Keratinocyte (primary cell): ENCODE measurements around the gene RNASE13. TPM values are rescaled to one million over a fixed set of nuclear protein-coding genes. Genes with fewer than 3 reads are reported as not detected.

Experiments
- DNase-seq: peaks from one replicate; pipeline ENCODE4 v3.0.0-alpha.2; 2011; ENCODE audit warnings: low read depth, missing footprints, low spot score
- FAIRE-seq: peaks from 2 replicates; lab custom pipeline; 2011; peaks lifted over from hg19 to GRCh38; lab: Jason Lieb, UNC
- H2AFZ ChIP-seq: 2 replicates; pipeline ENCODE4 v1.6.0; 2012; ENCODE audit warnings: low read length, control low read depth, inconsistent platforms; ENCODE audit not compliant: control insufficient read depth
- H3K27ac ChIP-seq: 2 replicates; pipeline ENCODE4 v1.5.1; 2011; ENCODE audit warnings: low read length; ENCODE audit not compliant: control insufficient read depth, insufficient read depth
- H3K27me3 ChIP-seq: 3 replicates; pipeline ENCODE4 v1.6.0; 2011; ENCODE audit warnings: low read length; ENCODE audit not compliant: control insufficient read depth, insufficient read depth; ENCODE audit errors: extremely low read depth
- H3K36me3 ChIP-seq, 2 experiments: 2 replicates in 1 of 2; 3 replicates in 1 of 2; pipeline ENCODE4 v1.5.1; 2011; ENCODE audit warnings: low read length in 2 of 2, mild to moderate bottlenecking in 1 of 2; ENCODE audit not compliant: control insufficient read depth in 2 of 2, insufficient read depth in 2 of 2; ENCODE audit errors: extremely low read depth in 1 of 2
- H3K4me1 ChIP-seq: 3 replicates; pipeline ENCODE4 v1.5.1; 2011; ENCODE audit warnings: low read length; ENCODE audit not compliant: control insufficient read depth, insufficient read depth; ENCODE audit errors: extremely low read depth
- H3K4me2 ChIP-seq: 3 replicates; pipeline ENCODE4 v1.6.0; 2011; ENCODE audit warnings: low read depth, low read length; ENCODE audit not compliant: control insufficient read depth, insufficient read depth; ENCODE audit errors: extremely low read depth
- H3K4me3 ChIP-seq, 3 experiments: fragments of 200-600 bp in 1 of 3; sonication (generic) in 1 of 3; 2 replicates in 2 of 3; 3 replicates in 1 of 3; pipeline ENCODE4 v1.5.1; 2011 to 2016; ENCODE audit warnings: low read length in 3 of 3, mild to moderate bottlenecking in 3 of 3, control low read depth in 2 of 3, inconsistent platforms in 1 of 3, low read depth in 1 of 3, mixed read lengths in 1 of 3, mixed run types in 1 of 3, moderate library complexity in 1 of 3; ENCODE audit not compliant: control insufficient read depth in 2 of 3, insufficient read depth in 2 of 3; ENCODE audit errors: extremely low read depth in 1 of 3
- H3K79me2 ChIP-seq: 2 replicates; pipeline ENCODE4 v1.6.0; 2012; ENCODE audit warnings: low read length; ENCODE audit not compliant: control insufficient read depth, insufficient read depth
- H3K9ac ChIP-seq: 3 replicates; pipeline ENCODE4 v1.6.0; 2011; ENCODE audit warnings: low read length; ENCODE audit not compliant: control insufficient read depth, insufficient read depth; ENCODE audit errors: extremely low read depth
- H3K9me1 ChIP-seq: 3 replicates; pipeline ENCODE4 v1.6.0; 2011; ENCODE audit warnings: low read length; ENCODE audit not compliant: control insufficient read depth, insufficient read depth; ENCODE audit errors: extremely low read depth
- H3K9me3 ChIP-seq: 2 replicates; pipeline ENCODE4 v1.5.1; 2012; ENCODE audit warnings: low read depth, low read length; ENCODE audit not compliant: control insufficient read depth
- H4K20me1 ChIP-seq: 3 replicates; pipeline ENCODE4 v1.6.0; 2011; ENCODE audit warnings: low read length; ENCODE audit not compliant: control insufficient read depth, insufficient read depth; ENCODE audit errors: extremely low read depth
- CTCF ChIP-seq, 3 experiments: IDR thresholded peaks in 1 of 3; conservative IDR thresholded peaks in 1 of 3; optimal IDR thresholded peaks in 1 of 3; 2 replicates in 2 of 3; 3 replicates in 1 of 3; pipeline versions ENCODE3 to v1.5.1; 2011; ENCODE audit warnings: low read length in 3 of 3, mild to moderate bottlenecking in 3 of 3, moderate library complexity in 2 of 3, control low read depth in 1 of 3, inconsistent platforms in 1 of 3; ENCODE audit not compliant: insufficient read depth in 2 of 3; ENCODE audit errors: extremely low read depth in 1 of 3
- EZH2 ChIP-seq: IDR thresholded peaks from one replicate; pipeline ENCODE4 v1.6.1; 2012; ENCODE audit warnings: inconsistent platforms, mild to moderate bottlenecking, low read length, moderate library complexity
- dilution Hi-C: fragments of 300-500 bp; cut with MboI; formaldehyde crosslinking; loops from one replicate; pipeline ENCODE4 v1.7.0; 2020; ENCODE audit warnings: low sequenced_read_pairs; ENCODE audit not compliant: extremely low pct_ligation_motif_present
- polyA plus RNA-seq, 5 experiments: library from polyadenylated mRNA; depleted of rRNA in 3 of 5; stranded (reverse) in 3 of 5; stranded (forward) in 1 of 5; unstranded in 1 of 5; fragments of >200 nt; gene quantifications; 1 replicate in 1 of 5; 2 replicates in 3 of 5; 3 replicates in 1 of 5; pipeline versions ENCODE4 v1.2.1 to v1.2.3, GENCODE V29; 2011 to 2012; ENCODE audit warnings: missing spikeins in 2 of 5, low read depth in 1 of 5, low replicate concordance in 1 of 5

RNASE13 gene
- polyA plus RNA-seq, 1 donor (not counting 4 experiments of a cell fraction or from before 2014, with no cell fraction given), result not detected

- no peak overlapping the region for H3K4me3 ChIP-seq
- no peaks in the 10 kb centered on the region for H3K9me1 ChIP-seq
- no peaks in the 10 kb centered on the region for H3K9me3 ChIP-seq
- no peaks in the 10 kb centered on the region for H3K27me3 ChIP-seq
- H3K4me1 ChIP-seq, result peaks cover 32% of the 10 kb centered on the region
- no peaks in the 10 kb centered on the region for H4K20me1 ChIP-seq
- H3K36me3 ChIP-seq, result no peaks in the 10 kb centered on the region
- no peak overlapping the region for H3K9ac ChIP-seq
- TF ChIP-seq CTCF (optimal IDR thresholded peaks at IDR 0.05 in 1 of 3, IDR thresholded peaks at IDR 0.05 in 1 of 3, conservative IDR thresholded peaks at IDR 0.05 in 1 of 3; ENCODE audit: extremely low read depth in 1 of 3, insufficient read depth in 2 of 3, low read length in 3 of 3) (no peak), EZH2 (no peak)
- DNase-seq (no peak), FAIRE-seq (no peak)
- no peak overlapping the region for H2AFZ ChIP-seq
- H3K27ac ChIP-seq, result no peak overlapping the region
- no peaks in the 10 kb centered on the region for H3K79me2 ChIP-seq
- no peak overlapping the region for H3K4me2 ChIP-seq
- dilution Hi-C loops, result no loop called here
Observed at GRCh38 chr14:21036751-21037150, 2.1 kb upstream of the RNASE13 start.

- no peak overlapping the region for H2AFZ ChIP-seq
- H3K9ac ChIP-seq, result no peak overlapping the region
- no peaks in the 10 kb centered on the region for H3K9me1 ChIP-seq
- H3K4me1 ChIP-seq, result no peaks in the 10 kb centered on the region
- dilution Hi-C loops, result no loop called here
- H3K9me3 ChIP-seq, result no peaks in the 10 kb centered on the region
- H3K79me2 ChIP-seq, result no peaks in the 10 kb centered on the region
- H3K27ac ChIP-seq, result no peak overlapping the region
- no peak overlapping the region for H3K4me3 ChIP-seq
- no peak overlapping the region for H3K4me2 ChIP-seq
- no peaks in the 10 kb centered on the region for H3K36me3 ChIP-seq
- H4K20me1 ChIP-seq, result no peaks in the 10 kb centered on the region
- TF ChIP-seq EZH2, result no peak
- TF ChIP-seq CTCF (optimal IDR thresholded peaks at IDR 0.05 in 1 of 3, IDR thresholded peaks at IDR 0.05 in 1 of 3, conservative IDR thresholded peaks at IDR 0.05 in 1 of 3; ENCODE audit: extremely low read depth in 1 of 3, insufficient read depth in 2 of 3, low read length in 3 of 3), result no peak
- no peak for DNase-seq
- no peak for FAIRE-seq
- H3K27me3 ChIP-seq, result peaks cover 3% of the 10 kb centered on the region
Observed at GRCh38 chr14:21033133-21033698, 1.4 kb downstream of the RNASE13 start.
